ENCODE data around the gene PIK3CG.
A peak's percentile ranks its signal among the peaks of the same experiment; 100 is the strongest.
"Not testable (repeated sequence)": the region's sequence is repeated elsewhere in the genome, so short reads cannot be mapped to it uniquely, and the experiment has no call there.

PIK3CG gene

DNA sequence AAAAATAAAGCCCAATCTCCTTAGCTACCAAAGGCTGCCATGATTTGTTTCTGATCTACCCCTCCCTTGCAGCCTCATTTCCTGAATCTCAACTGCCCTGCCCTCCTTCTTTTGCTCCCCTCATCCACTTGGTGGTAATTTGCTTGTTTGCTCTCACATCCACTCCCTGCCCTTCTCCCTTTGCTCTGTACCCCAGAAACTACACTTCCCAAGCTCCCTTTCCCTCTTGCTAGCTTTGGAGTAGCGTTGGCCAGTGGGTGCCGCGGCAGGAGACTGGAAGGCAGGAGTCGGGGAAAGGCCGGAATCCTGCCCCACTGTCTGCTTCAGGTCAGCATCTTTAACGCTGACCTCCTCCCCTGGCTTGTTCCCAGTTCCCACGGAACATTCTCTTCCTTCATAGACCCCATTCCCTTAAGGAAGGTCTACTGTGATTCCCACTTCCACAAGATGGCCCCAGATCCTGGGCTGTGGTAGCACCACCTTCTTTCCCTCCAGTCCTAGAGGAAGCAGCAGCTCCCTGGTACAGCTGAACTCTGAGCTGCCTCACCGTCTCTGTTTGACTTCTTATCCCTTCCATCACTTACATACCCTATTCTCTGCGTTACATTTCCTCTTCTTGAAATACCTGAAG, 79.1 kb downstream of the PIK3CG start:
- DNase-seq = no peak

DNA sequence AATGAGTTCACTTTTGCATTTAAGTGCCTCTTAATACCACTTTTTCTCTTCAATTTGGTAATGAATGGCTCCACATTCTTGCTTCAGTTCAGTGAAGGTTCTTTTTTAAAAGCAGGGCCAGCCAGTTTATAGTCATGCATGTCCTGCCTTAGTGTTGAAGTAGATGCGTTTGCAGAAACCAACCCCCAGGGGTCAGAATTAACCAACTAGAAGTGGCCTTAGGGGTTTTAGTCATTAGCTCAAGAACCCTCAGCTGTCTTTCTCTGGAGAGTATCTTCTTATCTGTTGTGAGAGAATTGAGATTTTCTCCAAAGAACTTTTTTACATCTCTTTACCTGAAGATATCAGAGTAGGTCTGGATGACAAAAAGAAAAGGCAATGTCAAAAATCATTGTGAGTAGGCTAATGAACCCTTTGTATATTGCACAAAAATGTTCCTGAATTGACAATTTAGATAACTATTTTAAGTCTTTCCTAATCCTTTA, 82.2 kb downstream of the PIK3CG start:
- DNase-seq = peak; percentile 67

- DNase-seq = no peak
These were observed 87.0 kb downstream of the PIK3CG start for GRCh38 chr7:106952001-106952657.

DNA sequence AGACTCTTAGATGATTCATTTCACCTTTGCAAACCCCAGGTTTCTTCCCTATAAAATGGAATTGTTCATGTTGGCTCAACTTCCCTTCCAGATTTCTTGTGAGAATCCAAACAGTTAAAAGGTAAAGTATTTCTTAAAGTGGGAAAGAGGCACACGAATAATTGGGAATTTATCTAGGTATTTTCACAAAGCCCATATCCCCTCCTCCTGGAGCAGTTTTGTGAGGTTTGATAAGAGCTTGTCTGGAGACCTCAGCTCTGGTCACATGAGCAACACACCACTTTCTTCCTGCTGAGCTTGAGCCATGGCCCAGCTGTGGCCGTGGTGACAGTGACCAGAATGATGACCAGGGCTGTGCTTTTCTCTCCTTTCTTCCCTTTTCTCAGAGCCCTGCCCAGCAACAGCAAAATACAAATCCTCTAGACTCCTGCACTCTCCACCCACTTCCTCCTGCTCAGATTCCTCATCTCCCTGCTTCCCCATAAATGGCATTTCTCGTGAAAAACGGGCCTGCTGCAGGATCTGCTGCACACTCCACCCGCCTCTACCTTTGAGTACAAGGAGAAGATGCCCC, 87.7 kb downstream of the PIK3CG start:
- DNase-seq = no peak

DNA sequence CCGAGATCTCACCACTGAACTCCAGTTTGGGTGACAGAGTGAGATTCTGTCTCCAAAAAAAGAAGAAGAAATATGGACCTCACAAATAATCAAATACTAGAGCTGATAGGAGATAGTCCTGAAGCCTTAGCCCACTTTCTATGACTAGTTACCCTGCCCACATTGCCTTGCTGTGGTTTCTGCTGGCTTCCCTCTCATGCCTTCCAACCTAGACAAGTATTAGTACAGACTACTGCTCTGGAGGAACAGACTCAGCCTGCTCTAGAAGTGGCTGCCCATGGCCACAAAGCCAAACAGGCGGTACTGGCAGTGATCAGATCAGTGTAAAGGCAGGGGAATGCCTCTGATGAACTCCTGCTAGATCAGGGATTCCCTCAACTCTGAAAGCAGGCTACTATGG, 89.8 kb downstream of the PIK3CG start:
- DNase-seq = no peak

DNA sequence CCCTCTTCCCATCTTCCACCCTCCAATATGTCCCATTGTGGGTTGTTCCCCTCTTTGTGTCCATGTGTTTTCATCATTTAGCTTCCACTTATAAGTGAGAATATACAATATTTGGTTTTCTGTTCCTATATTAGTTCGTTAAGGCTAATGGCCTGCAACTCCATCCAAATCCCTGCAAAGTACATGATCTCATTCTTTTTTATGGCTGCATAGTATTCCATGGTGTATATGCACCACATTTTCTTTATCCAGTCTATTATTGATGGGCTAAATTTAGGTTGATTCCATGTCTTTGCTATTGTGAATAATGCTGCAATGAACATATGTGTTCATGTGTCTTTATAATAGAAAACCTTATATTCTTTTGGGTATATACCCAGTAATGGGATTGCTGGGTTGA, 90.8 kb downstream of the PIK3CG start:
- DNase-seq = not testable (repeated sequence)

All from fibroblast of skin of right biceps (primary cell).